ENCODE measurements around the gene STAT5A.

- no peak for TF ChIP-seq ZNF341 (tag by site-specific recombination; IDR thresholded peaks at IDR 0.05; ENCODE audit: low read depth)
- no peak for TF ChIP-seq ZNF184 (tag by site-specific recombination; IDR thresholded peaks at IDR 0.05)
- TF ChIP-seq, protein P1, sequence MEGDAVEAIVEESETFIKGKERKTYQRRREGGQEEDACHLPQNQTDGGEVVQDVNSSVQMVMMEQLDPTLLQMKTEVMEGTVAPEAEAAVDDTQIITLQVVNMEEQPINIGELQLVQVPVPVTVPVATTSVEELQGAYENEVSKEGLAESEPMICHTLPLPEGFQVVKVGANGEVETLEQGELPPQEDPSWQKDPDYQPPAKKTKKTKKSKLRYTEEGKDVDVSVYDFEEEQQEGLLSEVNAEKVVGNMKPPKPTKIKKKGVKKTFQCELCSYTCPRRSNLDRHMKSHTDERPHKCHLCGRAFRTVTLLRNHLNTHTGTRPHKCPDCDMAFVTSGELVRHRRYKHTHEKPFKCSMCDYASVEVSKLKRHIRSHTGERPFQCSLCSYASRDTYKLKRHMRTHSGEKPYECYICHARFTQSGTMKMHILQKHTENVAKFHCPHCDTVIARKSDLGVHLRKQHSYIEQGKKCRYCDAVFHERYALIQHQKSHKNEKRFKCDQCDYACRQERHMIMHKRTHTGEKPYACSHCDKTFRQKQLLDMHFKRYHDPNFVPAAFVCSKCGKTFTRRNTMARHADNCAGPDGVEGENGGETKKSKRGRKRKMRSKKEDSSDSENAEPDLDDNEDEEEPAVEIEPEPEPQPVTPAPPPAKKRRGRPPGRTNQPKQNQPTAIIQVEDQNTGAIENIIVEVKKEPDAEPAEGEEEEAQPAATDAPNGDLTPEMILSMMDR (tag by site-specific recombination; IDR thresholded peaks at IDR 0.05), result no peak
Measured at GRCh38 chr17:42317266-42317845, 29.1 kb downstream of the STAT5A start.
